ENCODE results near the gene BANF2.

DNA sequence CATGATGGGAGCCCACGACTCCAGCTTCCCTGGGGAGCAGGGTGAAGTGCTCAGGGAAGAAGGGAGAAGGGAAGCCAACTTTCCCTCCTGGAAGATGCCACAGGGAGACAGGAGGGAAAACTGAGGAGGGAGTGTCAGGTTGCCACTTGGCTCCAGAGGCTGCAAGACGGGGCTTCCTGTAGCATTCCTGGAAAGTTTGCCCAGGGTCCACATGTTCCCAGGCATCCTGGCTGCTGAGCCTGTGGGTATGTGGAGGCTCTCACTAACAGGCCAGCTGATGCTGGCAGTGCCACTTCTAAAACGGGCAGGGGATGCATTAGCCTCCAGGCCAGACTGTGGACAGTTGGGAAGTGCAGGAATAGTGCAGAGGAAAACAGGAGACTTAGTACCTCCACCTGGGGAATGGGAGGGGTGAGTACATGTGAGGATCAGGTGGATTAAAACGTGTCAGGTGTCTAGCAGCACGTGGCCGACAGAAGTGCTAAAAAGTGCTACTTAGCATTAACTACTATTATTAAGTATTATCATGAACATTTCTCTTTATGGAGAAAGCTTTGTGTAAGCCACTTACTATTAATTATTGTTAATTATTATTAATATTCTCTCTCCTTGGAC lies 33.2 kb downstream of the BANF2 start:
- no peak for TF ChIP-seq POLR2A (IDR thresholded peaks at IDR 0.05; ENCODE audit: insufficient read depth in 1 of 2, low read depth in 2 of 2, low read length in 2 of 2)
- TF ChIP-seq FOSL2 (CRISPR knock-in tag; IDR thresholded peaks at IDR 0.05) = no peak
- TF ChIP-seq ZFP37 (CRISPR knock-in tag; IDR thresholded peaks at IDR 0.05; ENCODE audit: borderline replicate concordance) = no peak
- TF ChIP-seq, protein P1, sequence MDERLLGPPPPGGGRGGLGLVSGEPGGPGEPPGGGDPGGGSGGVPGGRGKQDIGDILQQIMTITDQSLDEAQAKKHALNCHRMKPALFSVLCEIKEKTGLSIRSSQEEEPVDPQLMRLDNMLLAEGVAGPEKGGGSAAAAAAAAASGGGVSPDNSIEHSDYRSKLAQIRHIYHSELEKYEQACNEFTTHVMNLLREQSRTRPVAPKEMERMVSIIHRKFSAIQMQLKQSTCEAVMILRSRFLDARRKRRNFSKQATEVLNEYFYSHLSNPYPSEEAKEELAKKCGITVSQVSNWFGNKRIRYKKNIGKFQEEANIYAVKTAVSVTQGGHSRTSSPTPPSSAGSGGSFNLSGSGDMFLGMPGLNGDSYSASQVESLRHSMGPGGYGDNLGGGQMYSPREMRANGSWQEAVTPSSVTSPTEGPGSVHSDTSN (CRISPR knock-in tag; IDR thresholded peaks at IDR 0.05) = no peak
- no peak for TF ChIP-seq HMG20A (CRISPR knock-in tag; IDR thresholded peaks at IDR 0.05; ENCODE audit: borderline replicate concordance)
- TF ChIP-seq THYN1 (CRISPR knock-in tag; IDR thresholded peaks at IDR 0.05; ENCODE audit: borderline replicate concordance, low read depth) = no peak
- TF ChIP-seq, protein P2, sequence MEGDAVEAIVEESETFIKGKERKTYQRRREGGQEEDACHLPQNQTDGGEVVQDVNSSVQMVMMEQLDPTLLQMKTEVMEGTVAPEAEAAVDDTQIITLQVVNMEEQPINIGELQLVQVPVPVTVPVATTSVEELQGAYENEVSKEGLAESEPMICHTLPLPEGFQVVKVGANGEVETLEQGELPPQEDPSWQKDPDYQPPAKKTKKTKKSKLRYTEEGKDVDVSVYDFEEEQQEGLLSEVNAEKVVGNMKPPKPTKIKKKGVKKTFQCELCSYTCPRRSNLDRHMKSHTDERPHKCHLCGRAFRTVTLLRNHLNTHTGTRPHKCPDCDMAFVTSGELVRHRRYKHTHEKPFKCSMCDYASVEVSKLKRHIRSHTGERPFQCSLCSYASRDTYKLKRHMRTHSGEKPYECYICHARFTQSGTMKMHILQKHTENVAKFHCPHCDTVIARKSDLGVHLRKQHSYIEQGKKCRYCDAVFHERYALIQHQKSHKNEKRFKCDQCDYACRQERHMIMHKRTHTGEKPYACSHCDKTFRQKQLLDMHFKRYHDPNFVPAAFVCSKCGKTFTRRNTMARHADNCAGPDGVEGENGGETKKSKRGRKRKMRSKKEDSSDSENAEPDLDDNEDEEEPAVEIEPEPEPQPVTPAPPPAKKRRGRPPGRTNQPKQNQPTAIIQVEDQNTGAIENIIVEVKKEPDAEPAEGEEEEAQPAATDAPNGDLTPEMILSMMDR (CRISPR knock-in tag; IDR thresholded peaks at IDR 0.05) = no peak
- TF ChIP-seq NR2C2 (CRISPR knock-in tag; IDR thresholded peaks at IDR 0.05; ENCODE audit: borderline replicate concordance) = no peak
- no peak for TF ChIP-seq MYC (CRISPR knock-in tag; IDR thresholded peaks at IDR 0.05; ENCODE audit: borderline replicate concordance)

Data from HepG2 (cell line).